ENCODE data around the gene ZFYVE27.

The ZFYVE27 gene

DNA sequence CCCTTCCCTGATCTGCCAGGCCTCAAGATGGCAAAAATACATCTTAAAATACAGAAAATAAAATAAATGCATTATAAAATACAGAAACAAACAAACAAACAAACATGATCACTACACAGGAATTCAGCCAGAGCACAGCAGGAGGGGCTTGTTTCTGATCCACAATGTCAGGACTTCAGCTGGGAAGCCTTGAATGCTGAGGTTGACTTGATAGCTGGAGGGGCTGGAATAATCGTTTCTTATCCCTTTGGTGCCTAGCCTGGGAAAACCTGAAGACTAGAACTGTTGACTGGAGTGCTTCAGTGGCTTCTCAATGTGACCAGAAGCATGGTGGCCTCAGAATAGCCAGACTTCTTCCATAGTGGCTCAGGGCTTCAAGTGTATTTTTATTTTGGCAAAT, 32.6 kb upstream of the ZFYVE27 start:
- Histone ChIP-seq H3K4me2 (ENCODE audit: insufficient read depth, low read length) (no peak overlapping the region), H3K9me3 (ENCODE audit: insufficient read depth, low read length, severe bottlenecking) (no peaks in the 10 kb centered on the region), H3K79me2 (ENCODE audit: insufficient read depth, low read length) (no peaks in the 10 kb centered on the region), H3K4me3 (ENCODE audit: low read depth in 1 of 2, low read length in 2 of 2) (no peak overlapping the region), H4K20me1 (ENCODE audit: insufficient read depth, low read length) (no peaks in the 10 kb centered on the region), H3K27ac (ENCODE audit: low read length) (no peak overlapping the region), H3K27me3 (ENCODE audit: insufficient read depth, low read length, poor library complexity) (no peaks in the 10 kb centered on the region), H3K9ac (ENCODE audit: low read depth, low read length) (no peak overlapping the region), H2AFZ (ENCODE audit: low read depth, low read length) (no peak overlapping the region), H3K36me3 (ENCODE audit: insufficient read depth, low read length) (no peaks in the 10 kb centered on the region), H3K4me1 (ENCODE audit: insufficient read depth, low read length) (peaks cover 9% of the 10 kb centered on the region)
- TF ChIP-seq EZH2 (IDR thresholded peaks at IDR 0.05; ENCODE audit: borderline replicate concordance, low read depth, low read length, severe bottlenecking) = no peak
- TF ChIP-seq, protein P1, sequence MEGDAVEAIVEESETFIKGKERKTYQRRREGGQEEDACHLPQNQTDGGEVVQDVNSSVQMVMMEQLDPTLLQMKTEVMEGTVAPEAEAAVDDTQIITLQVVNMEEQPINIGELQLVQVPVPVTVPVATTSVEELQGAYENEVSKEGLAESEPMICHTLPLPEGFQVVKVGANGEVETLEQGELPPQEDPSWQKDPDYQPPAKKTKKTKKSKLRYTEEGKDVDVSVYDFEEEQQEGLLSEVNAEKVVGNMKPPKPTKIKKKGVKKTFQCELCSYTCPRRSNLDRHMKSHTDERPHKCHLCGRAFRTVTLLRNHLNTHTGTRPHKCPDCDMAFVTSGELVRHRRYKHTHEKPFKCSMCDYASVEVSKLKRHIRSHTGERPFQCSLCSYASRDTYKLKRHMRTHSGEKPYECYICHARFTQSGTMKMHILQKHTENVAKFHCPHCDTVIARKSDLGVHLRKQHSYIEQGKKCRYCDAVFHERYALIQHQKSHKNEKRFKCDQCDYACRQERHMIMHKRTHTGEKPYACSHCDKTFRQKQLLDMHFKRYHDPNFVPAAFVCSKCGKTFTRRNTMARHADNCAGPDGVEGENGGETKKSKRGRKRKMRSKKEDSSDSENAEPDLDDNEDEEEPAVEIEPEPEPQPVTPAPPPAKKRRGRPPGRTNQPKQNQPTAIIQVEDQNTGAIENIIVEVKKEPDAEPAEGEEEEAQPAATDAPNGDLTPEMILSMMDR (IDR thresholded peaks at IDR 0.05; ENCODE audit: borderline replicate concordance, extremely low read depth, low read length, poor library complexity, severe bottlenecking) = no peak
- DNase-seq (no peak), ATAC-seq (ENCODE audit: insufficient read depth, low read depth) (no peak)

DNA sequence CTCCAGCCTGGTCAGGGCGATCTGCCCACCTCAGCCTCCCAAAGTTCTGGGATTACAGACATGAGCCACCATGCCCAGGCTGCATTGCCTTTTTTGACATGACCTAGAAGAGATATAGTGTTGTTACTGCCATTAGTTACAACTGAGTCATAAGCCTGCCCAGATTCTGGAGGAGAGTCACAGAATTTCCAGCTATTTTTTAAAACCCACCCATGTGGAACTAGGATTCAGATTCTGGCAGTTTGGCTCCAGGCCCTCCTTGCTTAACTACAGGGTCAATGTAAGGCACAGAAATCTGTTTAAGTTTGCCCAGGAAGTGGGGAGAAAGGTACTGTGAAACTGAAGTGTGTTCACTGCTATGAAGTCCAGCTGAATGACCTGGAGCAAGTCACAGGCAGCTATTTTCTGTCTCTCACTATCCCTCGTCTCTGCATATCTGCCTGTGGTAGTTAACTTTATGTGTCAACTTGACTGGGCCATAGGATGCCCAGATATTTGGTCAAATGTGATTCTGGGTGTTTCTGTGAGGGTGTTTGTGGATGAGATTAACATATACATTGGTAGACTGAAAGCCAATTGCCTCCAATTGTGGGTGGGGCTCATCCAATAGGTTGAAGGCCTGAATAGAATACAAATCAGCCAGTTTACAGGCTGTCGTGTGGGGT, 31.8 kb upstream of the ZFYVE27 start:
- Histone ChIP-seq H3K79me2 (ENCODE audit: insufficient read depth, low read length) (no peaks in the 10 kb centered on the region), H3K4me1 (ENCODE audit: insufficient read depth, low read length) (peaks cover 9% of the 10 kb centered on the region), H3K36me3 (ENCODE audit: insufficient read depth, low read length) (no peaks in the 10 kb centered on the region), H2AFZ (ENCODE audit: low read depth, low read length) (no peak overlapping the region), H3K4me2 (ENCODE audit: insufficient read depth, low read length) (no peak overlapping the region), H4K20me1 (ENCODE audit: insufficient read depth, low read length) (no peaks in the 10 kb centered on the region), H3K9ac (ENCODE audit: low read depth, low read length) (no peak overlapping the region), H3K27me3 (ENCODE audit: insufficient read depth, low read length, poor library complexity) (no peaks in the 10 kb centered on the region), H3K9me3 (ENCODE audit: insufficient read depth, low read length, severe bottlenecking) (no peaks in the 10 kb centered on the region), H3K27ac (ENCODE audit: low read length) (no peak overlapping the region), H3K4me3 (ENCODE audit: low read depth in 1 of 2, low read length in 2 of 2) (no peak overlapping the region)
- DNase-seq (no peak), ATAC-seq (ENCODE audit: insufficient read depth, low read depth) (no peak)
- no peak for TF ChIP-seq EZH2 (IDR thresholded peaks at IDR 0.05; ENCODE audit: borderline replicate concordance, low read depth, low read length, severe bottlenecking)
- TF ChIP-seq, protein P1 (IDR thresholded peaks at IDR 0.05; ENCODE audit: borderline replicate concordance, extremely low read depth, low read length, poor library complexity, severe bottlenecking) = no peak

DNA sequence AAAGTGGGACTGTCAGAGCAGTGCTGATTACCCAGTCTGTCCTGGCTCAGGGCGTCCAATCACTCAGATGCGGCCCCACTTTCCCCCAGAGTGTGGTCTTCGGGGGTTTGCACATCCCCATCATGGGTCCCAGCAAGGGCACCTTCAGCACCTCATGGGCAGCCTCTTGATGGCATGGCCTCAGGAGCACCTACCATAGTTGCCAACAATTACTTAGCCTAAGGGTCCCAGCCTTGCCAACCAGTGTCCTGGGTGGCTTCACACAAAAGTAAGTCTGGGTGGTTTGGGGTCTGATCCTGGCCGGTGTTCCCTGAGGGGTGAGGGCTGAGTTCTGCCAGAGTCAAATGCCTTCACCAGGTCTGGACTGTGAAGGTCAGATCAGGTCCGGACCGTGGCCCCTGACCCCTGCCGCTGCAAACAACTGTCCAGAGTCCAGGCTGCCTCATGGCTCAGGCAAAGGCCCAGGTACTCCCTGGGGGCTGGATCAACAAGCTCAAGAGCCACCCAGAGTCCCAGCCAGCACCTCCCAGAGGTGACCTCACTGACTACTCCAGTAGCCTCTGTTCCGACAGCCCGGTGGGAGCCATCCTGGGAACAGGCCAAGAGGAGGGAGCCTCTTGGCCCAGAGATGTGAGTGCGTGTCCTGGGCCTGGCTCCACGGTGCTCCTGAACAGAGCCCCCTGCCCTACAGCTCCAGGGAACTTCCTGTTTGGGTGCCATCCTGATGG, 29.6 kb upstream of the ZFYVE27 start:
- Histone ChIP-seq H3K4me3 (ENCODE audit: low read depth in 1 of 2, low read length in 2 of 2) (no peak overlapping the region), H3K27ac (ENCODE audit: low read length) (no peak overlapping the region), H3K9me3 (ENCODE audit: insufficient read depth, low read length, severe bottlenecking) (no peaks in the 10 kb centered on the region), H2AFZ (ENCODE audit: low read depth, low read length) (no peak overlapping the region), H3K4me1 (ENCODE audit: insufficient read depth, low read length) (no peaks in the 10 kb centered on the region), H3K27me3 (ENCODE audit: insufficient read depth, low read length, poor library complexity) (no peaks in the 10 kb centered on the region), H4K20me1 (ENCODE audit: insufficient read depth, low read length) (no peaks in the 10 kb centered on the region), H3K4me2 (ENCODE audit: insufficient read depth, low read length) (no peak overlapping the region), H3K36me3 (ENCODE audit: insufficient read depth, low read length) (no peaks in the 10 kb centered on the region), H3K79me2 (ENCODE audit: insufficient read depth, low read length) (no peaks in the 10 kb centered on the region), H3K9ac (ENCODE audit: low read depth, low read length) (no peak overlapping the region)
- ATAC-seq (ENCODE audit: insufficient read depth, low read depth) (no peak), DNase-seq (no peak)
- TF ChIP-seq, protein P1 (IDR thresholded peaks at IDR 0.05; ENCODE audit: borderline replicate concordance, extremely low read depth, low read length, poor library complexity, severe bottlenecking) = no peak
- no peak for TF ChIP-seq EZH2 (IDR thresholded peaks at IDR 0.05; ENCODE audit: borderline replicate concordance, low read depth, low read length, severe bottlenecking)
